Measurements from ENCODE around the gene NKX3-2. TPM values are rescaled to one million over a fixed set of nuclear protein-coding genes. Genes with fewer than 3 reads are reported as not detected.

The NKX3-2 gene
- total RNA-seq, 1 donor from 2014 or later, result not detected

GRCh38 chr4:13504374-13504773 lies 39.9 kb downstream of the NKX3-2 start:
- no peak for DNase-seq (ENCODE audit: low read depth)

DNA sequence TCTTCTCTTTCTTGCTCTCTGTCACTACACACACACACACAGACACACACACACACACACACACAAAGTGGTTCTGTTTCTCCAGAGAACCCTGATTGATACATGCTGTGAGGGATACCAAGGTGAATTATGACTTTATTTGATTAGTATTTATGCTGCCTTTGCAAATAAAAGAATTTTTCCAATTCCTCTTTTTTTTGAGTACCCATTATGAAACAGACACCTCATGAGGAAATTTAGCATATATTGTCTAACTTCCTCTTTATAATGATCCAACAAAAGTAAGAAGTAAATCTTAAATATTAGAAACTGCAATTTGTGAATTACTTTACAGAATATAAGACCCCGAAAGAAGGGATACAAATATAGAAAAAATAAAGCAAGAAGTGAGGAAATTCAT lies 45.8 kb downstream of the NKX3-2 start:
- DNase-seq (ENCODE audit: low read depth), result no peak

- DNase-seq (ENCODE audit: low read depth), result no peak
Measured at GRCh38 chr4:13496605-13497004, 47.7 kb downstream of the NKX3-2 start.

GRCh38 chr4:13495753-13496152 lies 48.6 kb downstream of the NKX3-2 start:
- no peak for DNase-seq (ENCODE audit: low read depth)

DNA sequence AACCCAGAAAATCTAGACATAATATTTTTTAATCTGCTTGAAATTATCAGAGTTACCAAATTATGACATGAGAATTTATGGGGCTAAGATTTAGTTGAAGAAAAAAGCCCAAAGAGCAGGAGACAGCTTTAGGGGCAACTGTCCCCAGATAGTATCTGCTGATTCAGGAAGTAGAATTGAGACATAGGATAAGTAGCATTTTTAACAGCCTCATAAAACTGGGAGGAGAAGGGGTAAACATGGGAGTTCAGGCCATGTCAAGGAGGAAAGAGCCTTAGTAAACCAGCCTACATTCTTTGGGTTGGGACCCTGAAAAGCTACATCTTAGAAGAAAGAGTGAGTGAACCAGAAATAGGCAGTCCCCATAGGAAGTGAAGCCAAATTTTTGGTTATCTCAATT lies 50.5 kb downstream of the NKX3-2 start:
- no peak for DNase-seq (ENCODE audit: low read depth)

DNA sequence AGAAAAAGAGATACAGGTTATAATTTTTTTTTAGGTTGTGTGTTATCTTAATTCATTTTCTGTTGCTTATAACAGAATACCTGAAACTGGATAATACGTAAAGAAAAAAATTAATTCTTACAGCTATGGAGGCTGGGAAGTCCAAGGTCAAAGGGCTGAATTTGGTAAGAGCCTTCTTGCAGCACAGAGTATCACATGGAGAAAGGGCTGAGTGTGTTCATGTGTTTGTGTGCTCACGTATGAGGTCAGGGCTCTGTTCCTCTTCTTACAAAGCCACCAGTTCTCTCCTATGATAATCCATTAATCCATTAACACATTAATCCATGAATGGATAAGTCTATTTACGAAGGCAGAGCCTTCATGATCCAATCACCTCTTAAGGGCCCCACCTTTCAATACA lies 51.6 kb downstream of the NKX3-2 start:
- DNase-seq (ENCODE audit: low read depth), result no peak

Other genes starting within 250 kb of the NKX3-2 start
- gene RAB28, start 60.2 kb downstream of the NKX3-2 start, total RNA-seq, result 15.1 and 18.7 TPM in 2 replicates
- gene BOD1L1, start 83.2 kb upstream of the NKX3-2 start, total RNA-seq, result 20.7 and 63.0 TPM in 2 replicates

Data from renal cortical epithelial cell (primary cell).